Inflammatory macrophage (primary cell): ENCODE results near the gene SACM1L.

Experiments used
- DNase-seq, 2 donors: peaks; one replicate each; pipeline ENCODE4 v3.0.0-alpha.2; 2020 to 2022

Gene SACM1L

GRCh38 chr3:45771166-45771775 lies 82.1 kb downstream of the SACM1L start:
- DNase-seq, result no peak

DNA sequence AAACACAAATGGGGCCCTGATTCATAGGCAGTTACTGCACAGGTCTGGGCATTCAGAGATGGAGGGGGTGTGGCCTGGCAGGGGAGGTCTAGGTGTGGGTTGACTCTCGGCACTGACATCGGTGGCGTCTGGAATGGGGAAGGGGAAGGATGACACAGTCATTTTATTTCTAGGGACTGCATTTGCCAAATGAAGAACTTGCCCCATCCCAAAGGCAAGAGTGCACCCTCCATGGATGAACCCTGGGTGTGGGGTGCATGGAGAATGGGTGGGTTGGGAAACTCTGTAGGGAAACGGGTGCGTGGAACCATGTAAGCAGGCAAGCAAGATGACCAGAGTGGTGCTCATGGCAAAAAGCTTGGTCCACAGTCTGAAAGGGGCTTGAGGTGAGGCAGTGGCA lies 82.6 kb downstream of the SACM1L start:
- no peak for DNase-seq

- DNase-seq, result no peak
Measured at GRCh38 chr3:45772341-45773035, 83.3 kb downstream of the SACM1L start.

DNA sequence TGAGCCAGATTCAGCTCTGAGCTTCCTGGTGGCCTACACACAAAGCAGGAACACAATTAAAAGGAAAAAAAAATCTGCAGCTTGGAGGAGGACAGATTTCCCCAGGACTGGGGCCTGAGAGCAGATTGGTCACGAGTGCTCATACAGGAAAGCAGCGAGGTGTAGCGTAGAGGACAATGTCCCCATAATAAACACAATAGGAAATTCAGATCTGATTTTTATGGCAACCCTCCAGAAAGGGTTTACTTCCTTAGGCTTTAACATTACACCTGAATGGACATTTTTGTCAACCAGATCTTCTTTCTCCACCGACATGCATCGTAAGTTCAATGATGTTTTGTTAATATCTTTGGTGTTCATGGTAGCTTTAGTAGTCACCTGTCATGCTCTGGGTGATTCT lies 83.9 kb downstream of the SACM1L start:
- DNase-seq, result no peak

- no peak for DNase-seq
Measured at GRCh38 chr3:45773714-45774449, 84.7 kb downstream of the SACM1L start.

DNA sequence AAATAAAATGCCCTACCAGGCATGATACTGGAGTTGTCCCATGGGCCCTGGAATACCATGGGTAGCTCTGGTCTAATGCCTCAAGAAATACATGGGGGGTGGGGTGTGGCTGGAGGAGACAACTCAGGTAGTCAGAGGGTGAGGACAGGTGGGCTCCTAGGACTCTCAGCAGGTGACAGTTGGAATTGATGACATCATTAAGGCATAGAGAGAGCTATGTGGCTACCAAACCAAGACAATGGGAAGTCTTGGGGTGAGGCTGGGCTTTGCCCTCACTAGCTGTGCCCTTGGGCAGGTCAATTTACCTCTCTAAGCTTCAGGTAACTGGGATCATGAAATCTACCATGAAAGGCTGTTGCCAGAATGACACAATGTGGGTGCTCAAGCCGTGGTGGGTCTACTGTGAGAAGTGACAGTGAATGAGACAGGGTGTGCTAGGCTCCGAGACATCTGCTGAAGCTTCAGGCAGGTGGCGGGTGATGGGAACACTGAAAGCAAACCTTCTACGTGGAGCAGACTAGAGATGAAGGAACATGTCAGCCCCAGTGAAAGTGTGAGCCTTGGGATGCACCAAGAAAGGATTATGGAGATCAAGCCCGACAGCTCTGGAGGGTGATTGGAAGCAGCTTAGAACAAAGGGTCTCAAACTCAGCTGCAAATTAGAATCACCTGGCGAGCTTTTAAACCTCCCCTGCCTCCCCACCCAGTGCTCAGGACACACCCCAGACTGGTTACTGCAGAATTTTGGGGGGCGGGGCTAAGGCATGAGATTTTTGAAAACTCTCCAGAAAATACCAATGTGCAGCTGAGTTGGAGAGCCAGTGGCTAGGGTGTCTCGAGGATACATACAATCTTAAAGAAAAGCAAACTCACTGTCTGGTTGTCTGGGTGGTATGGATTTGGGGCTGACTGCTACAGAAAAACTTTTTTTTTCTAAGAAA lies 85.7 kb downstream of the SACM1L start:
- DNase-seq, result no peak

GRCh38 chr3:45775571-45776300 lies 86.5 kb downstream of the SACM1L start:
- DNase-seq, result no peak

- no peak for DNase-seq
Measured at GRCh38 chr3:45776301-45776595, 87.1 kb downstream of the SACM1L start.

DNA sequence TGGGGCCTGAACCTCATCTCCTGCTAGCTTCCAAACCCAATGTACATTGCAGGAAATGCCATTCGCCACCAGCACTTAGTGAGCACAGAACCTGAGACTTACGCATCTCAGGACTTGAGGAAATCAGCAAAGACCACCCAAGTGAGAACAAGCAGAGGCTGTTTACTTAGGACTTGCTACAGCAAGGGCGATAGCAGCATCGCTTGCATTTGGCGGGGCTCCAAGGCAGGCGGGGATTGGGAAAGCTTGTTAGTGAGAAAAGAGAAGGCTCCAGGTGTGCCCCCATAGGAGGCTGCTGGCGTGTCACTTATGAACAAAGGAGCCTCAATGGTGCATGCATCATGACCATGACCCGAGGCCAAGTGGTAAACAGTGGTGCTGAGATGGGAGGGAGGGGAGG lies 87.4 kb downstream of the SACM1L start:
- no peak for DNase-seq

GRCh38 chr3:45777111-45777745 lies 88.0 kb downstream of the SACM1L start:
- no peak for DNase-seq

GRCh38 chr3:45777746-45778386 lies 88.7 kb downstream of the SACM1L start:
- no peak for DNase-seq

DNA sequence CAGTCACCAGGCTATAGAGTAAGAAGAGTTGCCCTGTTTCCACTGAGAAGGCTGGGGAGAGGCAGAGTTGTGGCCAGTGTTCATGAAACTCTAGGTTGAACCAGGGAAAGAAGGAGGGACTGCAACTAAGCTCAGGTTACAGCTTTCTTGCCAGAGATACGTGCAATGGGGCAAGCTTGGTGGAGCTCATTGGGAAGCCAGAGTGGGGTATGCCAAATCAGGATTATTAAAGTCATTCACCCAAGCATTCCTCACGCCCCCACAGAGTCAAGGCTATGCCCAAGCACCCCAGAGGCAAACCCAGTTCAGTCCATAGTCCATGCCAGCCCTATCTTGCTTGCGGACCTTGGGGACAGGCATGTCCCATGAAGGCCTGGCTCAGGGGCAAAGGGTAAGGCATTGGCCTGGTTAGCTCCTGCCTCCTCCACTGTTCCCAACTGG lies 89.6 kb downstream of the SACM1L start:
- no peak for DNase-seq

- DNase-seq, result no peak
Measured at GRCh38 chr3:45779746-45780735, 90.8 kb downstream of the SACM1L start.

DNA sequence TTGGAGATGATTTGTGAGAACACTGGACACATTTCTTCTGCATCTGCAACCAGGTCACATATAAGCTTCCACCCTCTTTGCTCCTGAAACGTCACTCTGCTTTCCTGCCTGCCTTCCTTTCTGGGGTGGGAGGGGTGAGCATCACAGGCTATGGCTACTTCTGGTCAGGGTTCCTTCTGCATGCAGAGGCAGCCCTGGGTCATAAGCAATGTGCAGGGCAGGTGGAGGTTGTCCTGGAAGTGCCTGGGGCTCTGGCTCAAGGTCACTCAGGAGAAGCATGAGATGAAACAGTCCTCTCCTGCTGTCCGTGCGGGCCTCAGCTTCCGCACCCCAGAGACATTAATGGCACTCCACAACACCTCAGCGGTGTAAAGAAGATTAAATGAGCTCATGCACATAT lies 92.1 kb downstream of the SACM1L start:
- DNase-seq, result no peak

- DNase-seq, result no peak
Measured at GRCh38 chr3:45781841-45782240, 92.6 kb downstream of the SACM1L start.

- no peak for DNase-seq
Measured at GRCh38 chr3:45782381-45782780, 93.2 kb downstream of the SACM1L start.

DNA sequence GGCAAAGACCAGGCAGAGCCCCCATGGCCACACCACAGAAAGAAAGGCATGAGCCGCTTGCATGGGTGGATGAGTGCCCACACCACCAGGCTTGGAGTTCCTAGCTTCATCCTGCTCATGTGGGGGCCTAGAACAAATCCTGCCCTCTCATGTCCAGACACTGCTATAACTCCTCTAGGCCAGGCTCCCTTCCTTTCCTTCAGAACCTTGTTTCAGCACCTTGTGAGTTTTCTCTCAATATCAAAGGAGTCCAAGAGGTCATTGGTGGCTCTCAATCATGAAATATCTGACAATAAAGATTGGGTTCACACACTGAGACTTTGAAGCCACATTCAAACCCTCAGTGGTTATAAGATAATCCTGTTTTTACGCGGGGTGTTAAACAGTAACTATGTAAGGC lies 94.5 kb downstream of the SACM1L start:
- DNase-seq, result no peak

DNA sequence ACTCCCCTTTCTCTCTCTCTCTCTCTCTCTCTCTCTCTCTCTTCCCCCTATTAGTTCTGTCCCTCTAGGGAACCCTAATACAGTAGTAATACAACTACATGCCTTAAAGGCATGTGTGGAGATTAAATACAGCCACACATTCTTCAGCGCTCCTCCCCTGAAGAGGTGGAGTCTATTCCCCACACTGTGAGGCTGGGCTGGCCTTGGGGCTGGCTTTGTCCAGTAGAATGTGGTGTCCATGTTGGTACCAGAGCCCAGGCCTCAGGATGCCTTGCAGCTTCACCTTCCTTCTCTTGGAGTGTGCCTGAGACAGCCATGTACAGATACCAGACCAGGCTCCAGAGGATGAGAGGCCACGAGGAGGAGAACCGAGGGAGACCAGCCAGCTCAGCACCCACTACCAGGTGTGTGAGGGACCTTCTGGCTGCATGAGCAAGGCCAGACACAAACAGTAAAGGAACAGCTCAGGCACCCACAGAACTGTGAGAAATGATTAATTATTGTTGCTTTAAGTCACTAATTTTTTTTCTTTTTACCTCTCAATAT lies 96.5 kb downstream of the SACM1L start:
- DNase-seq, result no peak

DNA sequence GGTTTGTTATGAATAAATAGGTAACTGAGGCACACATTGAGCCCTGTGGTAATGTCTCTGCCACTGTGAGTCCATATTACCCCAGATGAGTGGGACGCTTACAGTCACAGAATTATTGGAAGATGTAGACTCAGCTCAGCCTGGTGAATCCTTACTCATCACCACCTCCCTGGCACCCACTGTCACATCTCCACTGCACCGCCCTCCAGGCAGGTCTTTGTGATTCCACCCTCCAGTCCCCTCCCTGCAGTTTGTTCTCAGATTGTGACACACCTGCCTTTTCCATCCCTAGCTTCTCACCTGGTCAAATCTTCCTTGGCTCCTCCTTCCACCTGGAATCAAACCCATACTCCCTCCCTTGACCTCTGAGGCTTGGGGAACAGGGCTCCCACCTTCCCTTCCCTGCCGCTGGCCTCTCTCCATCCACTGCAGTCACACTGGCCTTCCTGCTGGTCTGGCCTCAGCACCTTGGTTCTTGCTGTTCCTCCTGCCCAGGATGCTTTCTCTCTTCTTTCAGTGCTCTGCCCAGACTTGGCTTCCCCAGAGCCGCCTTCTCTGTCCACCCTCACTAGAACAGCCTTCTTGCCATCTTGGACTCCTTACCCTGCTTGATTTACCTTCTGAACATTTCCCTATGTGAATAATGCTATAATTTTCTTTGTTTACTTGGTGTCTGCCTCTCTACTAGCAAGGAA lies 97.8 kb downstream of the SACM1L start:
- DNase-seq, result no peak
